Lower lobe of right lung (tissue), 2 donors: ENCODE data around the gene ZNF474. TPM values are rescaled to one million over a fixed set of nuclear protein-coding genes. Genes with fewer than 3 reads are reported as not detected.

Experiments
- ATAC-seq, 2 donors: fragments of 200-7000 bp; cut with Tn5 transposase; one replicate each; pipeline ENCODE4 v1.9.1; 2020 to 2022; ENCODE audit warnings: mild to moderate bottlenecking in 2 of 2, moderate library complexity in 2 of 2
- DNase-seq: peaks from one replicate; pipeline ENCODE4 v3.0.0-alpha.2; 2020
- H3K27ac ChIP-seq: fragments of 200-600 bp; one replicate; pipeline ENCODE4 v1.8.0; 2022
- H3K27me3 ChIP-seq: fragments of 200-600 bp; one replicate; pipeline ENCODE4 v1.8.0; 2022; ENCODE audit warnings: low read depth
- H3K36me3 ChIP-seq: fragments of 200-600 bp; one replicate; pipeline ENCODE4 v1.8.0; 2022; ENCODE audit warnings: mild to moderate bottlenecking
- H3K4me1 ChIP-seq: fragments of 200-600 bp; one replicate; pipeline ENCODE4 v1.8.0; 2022
- H3K4me3 ChIP-seq: fragments of 200-600 bp; one replicate; pipeline ENCODE4 v1.8.0; 2022; ENCODE audit warnings: mild to moderate bottlenecking
- H3K9me3 ChIP-seq: fragments of 200-600 bp; one replicate; pipeline ENCODE4 v1.8.0; 2022
- intact Hi-C: fragments of 100-400 bp; cut with DNase I; formaldehyde crosslinking; loops from one replicate; pipeline ENCODE4 v1.11.0; 2022
- total RNA-seq: library from RNA; stranded (reverse); fragmentation: NEBNext Ultra II Directional; extraction: Animal tissue kit (Norgen Biotek cat#: 25700); gene quantifications from one replicate; pipeline ENCODE4 v1.2.1, GENCODE V29; 2021
- TF ChIP-seq, protein P1 (sequence below): fragments of 200-600 bp; IDR thresholded peaks from one replicate; pipeline ENCODE4 v1.8.0; 2022; ENCODE audit warnings: antibody characterized with exemption, mild to moderate bottlenecking
- donor health status: DM: no; HTN: yes; CAD: no; lungs with severe emphysema.

ZNF474 gene
- total RNA-seq, 1 donor from 2014 or later: 2.2 TPM

DNA sequence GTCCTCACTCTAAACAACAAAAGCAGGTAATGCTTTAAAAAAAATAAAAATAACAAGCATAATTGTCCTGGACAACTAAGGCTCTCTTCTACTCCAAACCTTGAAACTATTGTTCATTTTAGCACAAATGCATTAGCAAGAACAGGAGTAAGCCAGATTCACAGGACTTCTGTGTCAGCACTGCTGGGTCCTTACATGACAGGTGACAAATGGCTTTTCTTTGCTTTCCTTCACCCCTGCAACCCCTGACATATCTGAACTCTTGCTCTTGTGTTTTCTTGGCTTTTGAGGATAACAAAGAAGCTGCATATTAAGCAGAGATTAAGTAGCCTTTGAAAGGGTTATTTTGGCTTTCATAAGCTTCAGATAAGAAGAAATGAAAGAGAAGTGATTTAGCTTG is 71.1 kb downstream of the ZNF474 start:
- no peaks in the 10 kb centered on the region for H3K9me3 ChIP-seq
- H3K4me1 ChIP-seq: no peaks in the 10 kb centered on the region
- no peaks in the 10 kb centered on the region for H3K27me3 ChIP-seq
- DNase-seq (no peak), ATAC-seq (no peak)
- H3K27ac ChIP-seq: no peak overlapping the region
- H3K4me3 ChIP-seq: no peak overlapping the region
- intact Hi-C loops: no loop called here
- TF ChIP-seq, protein P1, sequence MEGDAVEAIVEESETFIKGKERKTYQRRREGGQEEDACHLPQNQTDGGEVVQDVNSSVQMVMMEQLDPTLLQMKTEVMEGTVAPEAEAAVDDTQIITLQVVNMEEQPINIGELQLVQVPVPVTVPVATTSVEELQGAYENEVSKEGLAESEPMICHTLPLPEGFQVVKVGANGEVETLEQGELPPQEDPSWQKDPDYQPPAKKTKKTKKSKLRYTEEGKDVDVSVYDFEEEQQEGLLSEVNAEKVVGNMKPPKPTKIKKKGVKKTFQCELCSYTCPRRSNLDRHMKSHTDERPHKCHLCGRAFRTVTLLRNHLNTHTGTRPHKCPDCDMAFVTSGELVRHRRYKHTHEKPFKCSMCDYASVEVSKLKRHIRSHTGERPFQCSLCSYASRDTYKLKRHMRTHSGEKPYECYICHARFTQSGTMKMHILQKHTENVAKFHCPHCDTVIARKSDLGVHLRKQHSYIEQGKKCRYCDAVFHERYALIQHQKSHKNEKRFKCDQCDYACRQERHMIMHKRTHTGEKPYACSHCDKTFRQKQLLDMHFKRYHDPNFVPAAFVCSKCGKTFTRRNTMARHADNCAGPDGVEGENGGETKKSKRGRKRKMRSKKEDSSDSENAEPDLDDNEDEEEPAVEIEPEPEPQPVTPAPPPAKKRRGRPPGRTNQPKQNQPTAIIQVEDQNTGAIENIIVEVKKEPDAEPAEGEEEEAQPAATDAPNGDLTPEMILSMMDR: no peak
- H3K36me3 ChIP-seq: no peaks in the 10 kb centered on the region

DNA sequence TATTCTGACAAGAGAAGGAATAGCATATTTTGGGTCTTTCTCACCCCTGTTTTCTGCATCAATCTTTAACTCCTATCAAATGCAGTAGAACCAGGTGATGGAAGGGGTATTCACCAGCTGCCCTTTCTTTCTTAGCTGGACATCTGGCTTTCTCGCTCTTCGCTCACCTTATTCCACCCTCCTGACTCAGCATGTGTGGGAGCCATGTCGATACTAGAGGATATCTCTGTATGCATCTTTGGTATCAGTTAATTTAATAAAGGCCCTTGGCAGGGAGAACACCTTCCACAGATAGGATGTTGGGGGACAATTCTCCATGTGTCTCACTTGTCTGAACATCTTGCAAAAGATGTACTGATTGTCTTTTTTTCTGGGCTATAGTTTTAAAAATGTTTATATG is 71.5 kb downstream of the ZNF474 start:
- intact Hi-C loops: no loop called here
- no peaks in the 10 kb centered on the region for H3K9me3 ChIP-seq
- ATAC-seq (no peak), DNase-seq (no peak)
- H3K27ac ChIP-seq: no peak overlapping the region
- TF ChIP-seq, protein P1: no peak
- no peak overlapping the region for H3K4me3 ChIP-seq
- no peaks in the 10 kb centered on the region for H3K36me3 ChIP-seq
- H3K4me1 ChIP-seq: no peaks in the 10 kb centered on the region
- H3K27me3 ChIP-seq: no peaks in the 10 kb centered on the region

DNA sequence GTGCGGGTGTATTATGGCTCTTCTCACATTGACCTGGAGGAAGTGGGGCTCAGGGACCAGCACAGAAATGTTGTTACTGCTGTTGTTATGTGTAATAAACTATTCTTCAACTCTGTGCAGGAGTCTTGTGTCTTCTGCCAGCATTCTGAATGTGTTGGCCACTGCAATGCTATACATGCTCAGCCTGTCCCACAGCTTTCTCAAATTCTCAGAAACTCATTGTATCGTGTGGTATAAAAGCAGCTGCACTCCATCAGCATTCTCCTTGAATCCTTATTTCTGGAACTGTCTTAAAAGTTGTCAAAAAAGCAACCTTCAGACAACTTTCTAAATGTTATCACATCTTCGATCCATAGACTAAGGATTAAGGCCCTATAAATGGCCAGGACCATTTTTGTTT is 72.0 kb downstream of the ZNF474 start:
- ATAC-seq (no peak), DNase-seq (no peak)
- Histone ChIP-seq H3K4me3 (no peak overlapping the region), H3K27me3 (no peaks in the 10 kb centered on the region), H3K9me3 (no peaks in the 10 kb centered on the region), H3K27ac (no peak overlapping the region), H3K4me1 (no peaks in the 10 kb centered on the region), H3K36me3 (no peaks in the 10 kb centered on the region)
- TF ChIP-seq, protein P1: no peak
- intact Hi-C loops: no loop called here

DNA sequence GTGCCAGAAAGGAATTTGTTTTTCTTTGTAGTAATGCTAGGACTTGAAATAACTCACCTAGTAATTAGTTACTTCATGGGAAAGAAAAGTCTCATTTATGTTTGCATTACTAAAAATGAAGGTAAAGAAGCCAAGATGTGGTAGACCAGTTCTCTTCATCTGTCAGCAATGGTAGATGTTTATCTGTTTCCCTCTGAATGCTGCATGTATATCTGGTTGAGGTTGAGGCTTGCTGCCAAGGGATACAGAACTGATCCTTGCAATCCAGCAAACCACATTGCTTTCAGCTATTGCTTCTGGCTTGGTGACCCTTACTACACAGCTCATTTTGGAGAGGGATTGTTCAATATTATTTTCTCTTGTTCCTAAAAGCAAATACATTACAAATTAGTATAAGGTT is 73.6 kb downstream of the ZNF474 start:
- no peaks in the 10 kb centered on the region for H3K9me3 ChIP-seq
- no peaks in the 10 kb centered on the region for H3K4me1 ChIP-seq
- H3K27ac ChIP-seq: no peak overlapping the region
- no peaks in the 10 kb centered on the region for H3K27me3 ChIP-seq
- no peak for DNase-seq
- no peak for ATAC-seq
- H3K4me3 ChIP-seq: no peak overlapping the region
- TF ChIP-seq, protein P1: no peak
- H3K36me3 ChIP-seq: no peaks in the 10 kb centered on the region
- intact Hi-C loops: no loop called here

Other genes starting within 250 kb of the ZNF474 start
- gene SRFBP1, start 167.6 kb upstream of the ZNF474 start, total RNA-seq: 13.8 TPM
- gene LOX, start 51.3 kb upstream of the ZNF474 start, total RNA-seq: 16.2 TPM
- 4.4 TPM for gene SNCAIP, start 182.7 kb downstream of the ZNF474 start, total RNA-seq